ENCODE measurements around the gene LHPP.

LHPP gene

GRCh38 chr10:124643330-124644009 is 181.8 kb downstream of the LHPP start:
- H4K8ac ChIP-seq (ENCODE audit: low read length) = no peak overlapping the region
- no peak overlapping the region for H3K27ac ChIP-seq (ENCODE audit: low read length, poor library complexity, severe bottlenecking)
- H2BK120ac ChIP-seq (ENCODE audit: low read depth, low read length) = no peak overlapping the region
- no peaks in the 10 kb centered on the region for H3K9me3 ChIP-seq (ENCODE audit: control insufficient read depth, low read length)
- no peak overlapping the region for H2BK12ac ChIP-seq (ENCODE audit: low read length in 2 of 2)
- H2BK15ac ChIP-seq (ENCODE audit: low read depth, poor library complexity, severe bottlenecking) = no peak overlapping the region
- no peak overlapping the region for H3K18ac ChIP-seq (ENCODE audit: low read depth in 1 of 2, low read length in 2 of 2)
- H4K91ac ChIP-seq (ENCODE audit: low read length) = no peak overlapping the region
- H2BK5ac ChIP-seq (ENCODE audit: low read depth, low read length, poor library complexity, severe bottlenecking) = no peak overlapping the region
- H2AK5ac ChIP-seq (ENCODE audit: low read length, severe bottlenecking) = no peak overlapping the region
- no peak overlapping the region for H3K23ac ChIP-seq (ENCODE audit: low read length in 2 of 2)
- H3K27me3 ChIP-seq (ENCODE audit: control insufficient read depth in 1 of 2, insufficient read depth in 1 of 2, low read length in 2 of 2) = no peaks in the 10 kb centered on the region
- peaks cover 26% of the 10 kb centered on the region for H3K4me1 ChIP-seq (ENCODE audit: control insufficient read depth, insufficient read depth, low read depth, low read length)
- 96% methylated on average over 30 of the region's 30 CpGs for WGBS
- no peak overlapping the region for H3K14ac ChIP-seq (ENCODE audit: low read length in 2 of 2)
- no peak overlapping the region for H3K9ac ChIP-seq (ENCODE audit: low read length)
- H3K4me3 ChIP-seq (ENCODE audit: insufficient read depth in 1 of 2, low read depth in 1 of 2, low read length in 2 of 2) = no peak overlapping the region
- peaks cover 3 to 13% of the 10 kb centered on the region in 2 experiments for H3K36me3 ChIP-seq (ENCODE audit: control insufficient read depth in 1 of 2, insufficient read depth in 2 of 2, low read depth in 1 of 2, low read length in 2 of 2)
- H3K4me2 ChIP-seq (ENCODE audit: low read length, poor library complexity, severe bottlenecking) = no peak overlapping the region
- H3K79me1 ChIP-seq (replicated peaks; ENCODE audit: low read length, poor library complexity, severe bottlenecking) = peaks cover 60% of the 10 kb centered on the region
- no peak for DNase-seq
- no peak overlapping the region for H2AFZ ChIP-seq (ENCODE audit: low read depth, low read length)
- H3K4ac ChIP-seq (ENCODE audit: low read depth in 1 of 2, low read length in 2 of 2) = no peak overlapping the region

DNA sequence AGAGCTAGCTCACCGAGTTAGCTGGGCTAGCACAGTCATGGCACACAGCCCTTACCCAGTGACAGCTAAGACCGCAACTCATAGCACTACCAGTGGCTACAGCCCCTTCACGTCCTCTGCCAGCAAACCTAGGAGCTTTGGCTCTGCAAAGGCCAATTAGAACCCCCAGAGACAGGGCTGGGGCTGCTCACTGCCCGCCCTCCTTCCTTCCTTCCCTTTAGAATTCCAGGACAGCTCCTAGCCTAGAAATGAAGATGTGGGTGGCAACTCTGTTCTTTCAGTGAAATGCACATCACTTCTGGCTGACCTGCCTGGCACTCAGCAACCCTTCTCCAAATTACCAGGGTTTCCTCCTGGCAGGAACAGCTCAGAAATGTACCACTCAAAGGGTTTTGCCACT is 182.6 kb downstream of the LHPP start:
- Histone ChIP-seq H3K4me1 (ENCODE audit: control insufficient read depth, insufficient read depth, low read depth, low read length) (peaks cover 32% of the 10 kb centered on the region), H4K8ac (ENCODE audit: low read length) (no peak overlapping the region), H2BK15ac (ENCODE audit: low read depth, poor library complexity, severe bottlenecking) (no peak overlapping the region), H2BK120ac (ENCODE audit: low read depth, low read length) (no peak overlapping the region), H2AK5ac (ENCODE audit: low read length, severe bottlenecking) (no peak overlapping the region), H3K27ac (ENCODE audit: low read length, poor library complexity, severe bottlenecking) (no peak overlapping the region), H3K4me2 (ENCODE audit: low read length, poor library complexity, severe bottlenecking) (no peak overlapping the region), H2BK12ac (ENCODE audit: low read length in 2 of 2) (no peak overlapping the region), H3K36me3 (ENCODE audit: control insufficient read depth in 1 of 2, insufficient read depth in 2 of 2, low read depth in 1 of 2, low read length in 2 of 2) (peaks cover 3 to 11% of the 10 kb centered on the region in 2 experiments), H3K4me3 (ENCODE audit: insufficient read depth in 1 of 2, low read depth in 1 of 2, low read length in 2 of 2) (no peak overlapping the region), H3K79me1 (replicated peaks; ENCODE audit: low read length, poor library complexity, severe bottlenecking) (peaks cover 53% of the 10 kb centered on the region), H3K27me3 (ENCODE audit: control insufficient read depth in 1 of 2, insufficient read depth in 1 of 2, low read length in 2 of 2) (no peaks in the 10 kb centered on the region), H3K14ac (ENCODE audit: low read length in 2 of 2) (no peak overlapping the region), H2AFZ (ENCODE audit: low read depth, low read length) (no peak overlapping the region), H3K23ac (ENCODE audit: low read length in 2 of 2) (no peak overlapping the region), H3K18ac (ENCODE audit: low read depth in 1 of 2, low read length in 2 of 2) (no peak overlapping the region), H3K4ac (ENCODE audit: low read depth in 1 of 2, low read length in 2 of 2) (no peak overlapping the region), H4K91ac (ENCODE audit: low read length) (no peak overlapping the region), H2BK5ac (ENCODE audit: low read depth, low read length, poor library complexity, severe bottlenecking) (no peak overlapping the region), H3K9ac (ENCODE audit: low read length) (no peak overlapping the region), H3K9me3 (ENCODE audit: control insufficient read depth, low read length) (no peaks in the 10 kb centered on the region)
- 95% methylated on average over 3 of the region's 4 CpGs for WGBS
- no peak for DNase-seq

GRCh38 chr10:124644771-124645415 is 183.3 kb downstream of the LHPP start:
- Histone ChIP-seq H4K91ac (ENCODE audit: low read length) (no peak overlapping the region), H2BK15ac (ENCODE audit: low read depth, poor library complexity, severe bottlenecking) (no peak overlapping the region), H3K4ac (ENCODE audit: low read depth in 1 of 2, low read length in 2 of 2) (no peak overlapping the region), H3K23ac (ENCODE audit: low read length in 2 of 2) (no peak overlapping the region), H3K9me3 (ENCODE audit: control insufficient read depth, low read length) (no peaks in the 10 kb centered on the region), H3K27me3 (ENCODE audit: control insufficient read depth in 1 of 2, insufficient read depth in 1 of 2, low read length in 2 of 2) (no peaks in the 10 kb centered on the region), H2AK5ac (ENCODE audit: low read length, severe bottlenecking) (no peak overlapping the region), H3K36me3 (ENCODE audit: control insufficient read depth in 1 of 2, insufficient read depth in 2 of 2, low read depth in 1 of 2, low read length in 2 of 2) (peaks cover 3 to 11% of the 10 kb centered on the region in 2 experiments), H3K4me1 (ENCODE audit: control insufficient read depth, insufficient read depth, low read depth, low read length) (peaks cover 34% of the 10 kb centered on the region), H3K18ac (ENCODE audit: low read depth in 1 of 2, low read length in 2 of 2) (no peak overlapping the region), H3K79me1 (replicated peaks; ENCODE audit: low read length, poor library complexity, severe bottlenecking) (peaks cover 56% of the 10 kb centered on the region), H2BK120ac (ENCODE audit: low read depth, low read length) (no peak overlapping the region), H3K27ac (ENCODE audit: low read length, poor library complexity, severe bottlenecking) (no peak overlapping the region), H2AFZ (ENCODE audit: low read depth, low read length) (no peak overlapping the region), H3K9ac (ENCODE audit: low read length) (no peak overlapping the region), H2BK5ac (ENCODE audit: low read depth, low read length, poor library complexity, severe bottlenecking) (no peak overlapping the region), H4K8ac (ENCODE audit: low read length) (no peak overlapping the region), H3K14ac (ENCODE audit: low read length in 2 of 2) (peak overlapping the region in 1 of 2 experiments; percentile 23), H2BK12ac (ENCODE audit: low read length in 2 of 2) (no peak overlapping the region), H3K4me3 (ENCODE audit: insufficient read depth in 1 of 2, low read depth in 1 of 2, low read length in 2 of 2) (no peak overlapping the region), H3K4me2 (ENCODE audit: low read length, poor library complexity, severe bottlenecking) (no peak overlapping the region)
- DNase-seq = no peak
- whole genome bisulfite sequencing = 97% methylated on average over 8 of the region's 10 CpGs

- Histone ChIP-seq H3K4me2 (ENCODE audit: low read length, poor library complexity, severe bottlenecking) (no peak overlapping the region), H3K23ac (ENCODE audit: low read length in 2 of 2) (no peak overlapping the region), H3K36me3 (ENCODE audit: control insufficient read depth in 1 of 2, insufficient read depth in 2 of 2, low read depth in 1 of 2, low read length in 2 of 2) (peaks cover 3 to 11% of the 10 kb centered on the region in 2 experiments), H3K18ac (ENCODE audit: low read depth in 1 of 2, low read length in 2 of 2) (no peak overlapping the region), H3K4me3 (ENCODE audit: insufficient read depth in 1 of 2, low read depth in 1 of 2, low read length in 2 of 2) (peak overlapping the region in 1 of 2 experiments; percentile 58), H3K14ac (ENCODE audit: low read length in 2 of 2) (no peak overlapping the region), H2BK120ac (ENCODE audit: low read depth, low read length) (no peak overlapping the region), H3K27me3 (ENCODE audit: control insufficient read depth in 1 of 2, insufficient read depth in 1 of 2, low read length in 2 of 2) (no peaks in the 10 kb centered on the region), H2BK12ac (ENCODE audit: low read length in 2 of 2) (no peak overlapping the region), H2AK5ac (ENCODE audit: low read length, severe bottlenecking) (no peak overlapping the region), H3K79me1 (replicated peaks; ENCODE audit: low read length, poor library complexity, severe bottlenecking) (peaks cover 58% of the 10 kb centered on the region), H3K9me3 (ENCODE audit: control insufficient read depth, low read length) (no peaks in the 10 kb centered on the region), H3K9ac (ENCODE audit: low read length) (peak overlapping the region; percentile 69), H2AFZ (ENCODE audit: low read depth, low read length) (no peak overlapping the region), H4K8ac (ENCODE audit: low read length) (no peak overlapping the region), H3K4me1 (ENCODE audit: control insufficient read depth, insufficient read depth, low read depth, low read length) (peaks cover 36% of the 10 kb centered on the region), H2BK15ac (ENCODE audit: low read depth, poor library complexity, severe bottlenecking) (no peak overlapping the region), H3K27ac (ENCODE audit: low read length, poor library complexity, severe bottlenecking) (no peak overlapping the region), H3K4ac (ENCODE audit: low read depth in 1 of 2, low read length in 2 of 2) (no peak overlapping the region), H2BK5ac (ENCODE audit: low read depth, low read length, poor library complexity, severe bottlenecking) (no peak overlapping the region), H4K91ac (ENCODE audit: low read length) (no peak overlapping the region)
- 96% methylated on average over 13 of the region's 13 CpGs for WGBS
- DNase-seq = no peak
Measured at GRCh38 chr10:124645467-124646095, 184.0 kb downstream of the LHPP start.
